Sigmoid colon (tissue), 7 donors: ENCODE data around the gene SLC7A8. TPM values are rescaled to one million over a fixed set of nuclear protein-coding genes. Genes with fewer than 3 reads are reported as not detected.
A peak's percentile ranks its signal among the peaks of the same experiment; 100 is the strongest.

Source experiments
- DNase-seq: peaks from one replicate; pipeline ENCODE4 v3.0.0-alpha.2; 2019
- H3K27ac ChIP-seq, 4 donors: fragments of 200-600 bp; sonication (generic); one replicate each; pipeline ENCODE4 v1.5.1; 2016 to 2019; ENCODE audit warnings: mild to moderate bottlenecking in 1 of 4
- H3K27me3 ChIP-seq, 3 donors: fragments of 200-600 bp; sonication (generic); one replicate each; pipeline ENCODE4 v1.5.1; 2019; ENCODE audit warnings: mild to moderate bottlenecking in 1 of 3
- H3K36me3 ChIP-seq, 4 donors: fragments of 200-600 bp; sonication (generic); one replicate each; pipeline ENCODE4 v1.5.1; 2016 to 2019
- H3K4me1 ChIP-seq, 4 donors: fragments of 200-600 bp; sonication (generic); one replicate each; pipeline ENCODE4 v1.5.1; 2017 to 2019
- H3K4me3 ChIP-seq, 4 donors: fragments of 200-600 bp; sonication (generic); one replicate each; pipeline ENCODE4 v1.5.1; 2017 to 2019; ENCODE audit warnings: mild to moderate bottlenecking in 2 of 4, moderate library complexity in 1 of 4
- H3K9me3 ChIP-seq, 4 donors: fragments of 200-600 bp in 3 of 4; sonication (generic) in 3 of 4; one replicate each; pipeline versions ENCODE4 v1.5.1 to v1.6.1; 2013 to 2019
- EP300 ChIP-seq, 4 donors: sonication (generic); formaldehyde crosslinking; IDR thresholded peaks; one replicate each; pipeline ENCODE4 v1.6.1; 2017; ENCODE audit warnings: antibody characterized with exemption in 4 of 4
- POLR2A ChIP-seq, 2 donors: fragments of 450-650 bp; IDR thresholded peaks; one replicate each; pipeline ENCODE4 v1.6.1; 2016; ENCODE audit warnings: antibody characterized with exemption in 2 of 2, mild to moderate bottlenecking in 2 of 2, moderate library complexity in 2 of 2
- POLR2AphosphoS5 ChIP-seq, 4 donors: sonication (generic); formaldehyde crosslinking; IDR thresholded peaks; one replicate each; pipeline ENCODE4 v1.6.1; 2017; ENCODE audit warnings: antibody characterized with exemption in 4 of 4
- WGBS, 2 donors: extraction: QIAGEN DNeasy Blood & Tissue Kit; methylation state at CpG; one replicate each; pipeline ENCODE4 v1.1.7; 2013; 5-methylcytosine and 5-hydroxymethylcytosine counted together
- intact Hi-C: fragments of 100-400 bp; cut with DNase I; formaldehyde crosslinking; loops from one replicate; pipeline ENCODE4 v1.15.1; 2023
- polyA plus RNA-seq, 3 donors: library from polyadenylated mRNA; stranded (reverse); fragments of 200-250 nt; gene quantifications; one replicate each; pipeline ENCODE4 v1.2.3, GENCODE V29; 2013
- total RNA-seq, 4 donors: library from RNA; depleted of rRNA; stranded (reverse); fragments of >200 nt; gene quantifications; one replicate each; pipeline ENCODE4 v1.1.0, GENCODE V29; 2016
- TF ChIP-seq, protein P1 (sequence below), 4 experiments: fragments of 450-650 bp in 3 of 4; fragments of 200-600 bp in 1 of 4; IDR thresholded peaks; one replicate each; pipeline ENCODE4 v1.5.1; 2016 to 2019; ENCODE audit warnings: antibody characterized with exemption in 4 of 4, mild to moderate bottlenecking in 3 of 4, moderate library complexity in 2 of 4
- donor health status: healthy with polysubstance abuse.
- donor health status: Bipolar disorder and iron deficiency.
- donor health status: healthy.

The SLC7A8 gene
- total and polyA plus RNA-seq, 7 donors, result 5.5 to 24.7 (median 13.2) TPM

- no peaks in the 10 kb centered on the region for H3K36me3 ChIP-seq
- peak overlapping the region in 1 of 4 donors; percentile 7 for H3K4me3 ChIP-seq
- intact Hi-C loops, result no loop called here
- TF ChIP-seq EP300 (IDR thresholded peaks at IDR 0.05) (peak in 1 of 4 donors; percentile 42), POLR2A (IDR thresholded peaks at IDR 0.05) (no peak), POLR2AphosphoS5 (IDR thresholded peaks at IDR 0.05) (peak; percentile 50 to 70 (median 64))
- TF ChIP-seq, protein P1, sequence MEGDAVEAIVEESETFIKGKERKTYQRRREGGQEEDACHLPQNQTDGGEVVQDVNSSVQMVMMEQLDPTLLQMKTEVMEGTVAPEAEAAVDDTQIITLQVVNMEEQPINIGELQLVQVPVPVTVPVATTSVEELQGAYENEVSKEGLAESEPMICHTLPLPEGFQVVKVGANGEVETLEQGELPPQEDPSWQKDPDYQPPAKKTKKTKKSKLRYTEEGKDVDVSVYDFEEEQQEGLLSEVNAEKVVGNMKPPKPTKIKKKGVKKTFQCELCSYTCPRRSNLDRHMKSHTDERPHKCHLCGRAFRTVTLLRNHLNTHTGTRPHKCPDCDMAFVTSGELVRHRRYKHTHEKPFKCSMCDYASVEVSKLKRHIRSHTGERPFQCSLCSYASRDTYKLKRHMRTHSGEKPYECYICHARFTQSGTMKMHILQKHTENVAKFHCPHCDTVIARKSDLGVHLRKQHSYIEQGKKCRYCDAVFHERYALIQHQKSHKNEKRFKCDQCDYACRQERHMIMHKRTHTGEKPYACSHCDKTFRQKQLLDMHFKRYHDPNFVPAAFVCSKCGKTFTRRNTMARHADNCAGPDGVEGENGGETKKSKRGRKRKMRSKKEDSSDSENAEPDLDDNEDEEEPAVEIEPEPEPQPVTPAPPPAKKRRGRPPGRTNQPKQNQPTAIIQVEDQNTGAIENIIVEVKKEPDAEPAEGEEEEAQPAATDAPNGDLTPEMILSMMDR (IDR thresholded peaks at IDR 0.05), result no peak
- peaks cover 0 to 36% (median 34%) of the 10 kb centered on the region in 4 donors for H3K4me1 ChIP-seq
- no peaks in the 10 kb centered on the region for H3K9me3 ChIP-seq
- no peaks in the 10 kb centered on the region for H3K27me3 ChIP-seq
- WGBS, 2 donors, result 55 to 70% methylated on average over 10 of the region's 10 CpGs
- peak; percentile 95 for DNase-seq
- peak overlapping the region; percentile 86 to 91 (median 89) for H3K27ac ChIP-seq
Measured at GRCh38 chr14:23154964-23155587, 28.4 kb downstream of the SLC7A8 start.

DNA sequence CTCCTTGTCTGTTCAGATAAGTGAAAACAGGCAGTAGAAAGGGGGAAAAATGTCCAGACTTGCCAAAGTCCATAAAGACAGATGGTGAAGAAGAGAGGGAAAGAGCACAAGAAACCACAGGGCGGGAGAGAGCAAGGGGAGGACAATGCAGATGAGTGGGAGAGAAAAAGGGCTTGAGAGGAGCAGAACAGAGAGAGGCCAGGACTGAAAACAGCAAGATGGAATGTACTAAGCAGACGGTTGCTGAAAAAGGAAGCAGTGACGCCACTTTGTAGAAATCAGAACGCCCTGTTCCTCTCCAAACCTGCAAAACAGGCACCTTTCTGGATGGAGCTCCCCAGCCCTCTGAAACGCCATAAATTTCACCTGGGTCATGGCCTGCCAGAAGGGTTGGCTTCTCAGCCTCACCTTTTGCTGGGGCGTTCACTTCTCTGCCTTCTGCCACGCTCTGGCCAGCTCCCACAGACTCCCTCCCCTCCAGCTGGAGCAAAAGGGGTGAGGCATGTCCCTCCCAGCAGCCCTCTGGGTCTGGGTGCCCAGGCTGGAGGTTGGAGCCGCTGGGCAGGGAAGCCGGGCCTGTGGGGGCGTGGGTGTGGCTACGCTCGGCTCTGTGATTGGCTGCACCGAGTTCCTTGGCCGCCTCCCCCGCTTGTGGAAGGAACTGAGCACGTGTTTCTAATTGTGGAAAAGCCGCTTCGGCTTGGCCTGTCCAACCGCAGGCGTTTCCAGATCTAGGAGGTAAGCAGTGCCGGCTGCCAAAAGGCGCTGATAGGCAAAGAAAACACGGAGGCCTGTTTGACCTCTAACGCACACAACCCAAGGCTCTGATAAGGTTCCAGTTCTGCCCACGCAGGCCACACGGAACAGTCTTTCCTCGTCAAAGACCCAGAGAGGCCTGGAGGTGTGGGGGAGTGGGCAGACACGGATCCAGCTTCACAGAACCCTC, 29.3 kb downstream of the SLC7A8 start:
- TF ChIP-seq POLR2A (IDR thresholded peaks at IDR 0.05), result peak; percentile 8 to 24
- TF ChIP-seq POLR2AphosphoS5 (IDR thresholded peaks at IDR 0.05), result peak; percentile 39 to 75 (median 59)
- TF ChIP-seq, protein P1 (IDR thresholded peaks at IDR 0.05), result no peak
- peak; percentile 61 to 89 (median 77) for TF ChIP-seq EP300 (IDR thresholded peaks at IDR 0.05)
- peak overlapping the region; percentile 86 to 91 (median 89) for H3K27ac ChIP-seq
- no peaks in the 10 kb centered on the region for H3K27me3 ChIP-seq
- H3K4me1 ChIP-seq, result peaks cover 0 to 42% (median 36%) of the 10 kb centered on the region in 4 donors
- H3K36me3 ChIP-seq, result no peaks in the 10 kb centered on the region
- intact Hi-C loops, result no loop called here
- WGBS, 2 donors, result 39 to 59% methylated on average over 28 of the region's 28 CpGs
- no peaks in the 10 kb centered on the region for H3K9me3 ChIP-seq
- peak overlapping the region; percentile 1 to 27 (median 24) for H3K4me3 ChIP-seq
- DNase-seq, result peak; percentile 96

DNA sequence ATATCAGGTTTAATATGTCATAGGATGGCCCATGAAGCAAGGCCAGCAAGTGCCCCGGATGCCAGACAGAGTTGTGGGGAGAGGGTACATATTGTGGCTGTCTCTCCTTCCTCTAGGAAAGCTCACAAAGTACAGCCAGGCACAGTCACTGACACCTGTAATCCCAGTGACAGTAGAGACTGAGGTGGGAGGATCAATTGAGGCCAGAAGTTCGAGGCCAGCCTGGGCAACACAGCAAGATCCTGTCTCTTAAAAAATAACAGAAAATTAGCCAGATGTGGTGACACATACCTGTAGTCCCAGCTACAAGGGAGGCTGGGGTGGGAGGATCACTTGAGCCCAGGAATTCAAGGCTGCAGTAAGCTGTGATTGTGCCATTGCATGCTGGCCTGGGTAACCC, 32.1 kb downstream of the SLC7A8 start:
- intact Hi-C loops, result no loop called here
- no peak for TF ChIP-seq EP300 (IDR thresholded peaks at IDR 0.05)
- TF ChIP-seq, protein P1 (IDR thresholded peaks at IDR 0.05), result no peak
- no peak for TF ChIP-seq POLR2AphosphoS5 (IDR thresholded peaks at IDR 0.05)
- TF ChIP-seq POLR2A (IDR thresholded peaks at IDR 0.05), result no peak
- H3K9me3 ChIP-seq, result no peaks in the 10 kb centered on the region
- H3K4me1 ChIP-seq, result peaks cover 0 to 62% (median 54%) of the 10 kb centered on the region in 4 donors
- no peaks in the 10 kb centered on the region for H3K27me3 ChIP-seq
- peak overlapping the region in 2 of 4 donors; percentile 81 for H3K27ac ChIP-seq
- H3K36me3 ChIP-seq, result no peaks in the 10 kb centered on the region
- no peak for DNase-seq
- WGBS, 2 donors, result 87 to 95% methylated on average over 2 of the region's 2 CpGs
- H3K4me3 ChIP-seq, result no peak overlapping the region

DNA sequence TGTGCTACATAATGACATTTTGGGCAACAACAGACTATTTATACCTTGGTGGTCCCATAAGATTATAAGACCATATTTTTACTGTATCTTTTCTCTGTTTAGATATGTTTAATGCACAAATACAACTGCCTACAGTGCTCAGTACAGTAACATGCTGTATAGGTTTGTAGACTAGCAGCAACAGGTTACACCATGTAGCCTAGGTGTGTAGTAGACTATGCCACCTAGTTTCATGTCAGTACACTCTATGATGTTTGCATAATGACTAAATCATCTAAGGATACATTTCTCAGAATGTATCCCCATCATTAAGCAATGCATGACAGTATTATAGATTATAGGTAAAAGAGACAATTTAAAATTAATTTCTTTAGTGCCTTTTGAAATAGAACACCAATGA, 33.7 kb downstream of the SLC7A8 start:
- H3K4me1 ChIP-seq, result peaks cover 0 to 60% (median 50%) of the 10 kb centered on the region in 4 donors
- intact Hi-C loops, result no loop called here
- no peaks in the 10 kb centered on the region for H3K27me3 ChIP-seq
- H3K27ac ChIP-seq, result peak overlapping the region in 3 of 4 donors; percentile 70 to 81 (median 81)
- no peaks in the 10 kb centered on the region for H3K9me3 ChIP-seq
- DNase-seq, result no peak
- no peak for TF ChIP-seq EP300 (IDR thresholded peaks at IDR 0.05)
- no peak for TF ChIP-seq POLR2AphosphoS5 (IDR thresholded peaks at IDR 0.05)
- TF ChIP-seq, protein P1 (IDR thresholded peaks at IDR 0.05), result no peak
- TF ChIP-seq POLR2A (IDR thresholded peaks at IDR 0.05), result no peak
- H3K4me3 ChIP-seq, result no peak overlapping the region
- no peaks in the 10 kb centered on the region for H3K36me3 ChIP-seq
